Measurements from ENCODE around the gene RPTOR.

DNA sequence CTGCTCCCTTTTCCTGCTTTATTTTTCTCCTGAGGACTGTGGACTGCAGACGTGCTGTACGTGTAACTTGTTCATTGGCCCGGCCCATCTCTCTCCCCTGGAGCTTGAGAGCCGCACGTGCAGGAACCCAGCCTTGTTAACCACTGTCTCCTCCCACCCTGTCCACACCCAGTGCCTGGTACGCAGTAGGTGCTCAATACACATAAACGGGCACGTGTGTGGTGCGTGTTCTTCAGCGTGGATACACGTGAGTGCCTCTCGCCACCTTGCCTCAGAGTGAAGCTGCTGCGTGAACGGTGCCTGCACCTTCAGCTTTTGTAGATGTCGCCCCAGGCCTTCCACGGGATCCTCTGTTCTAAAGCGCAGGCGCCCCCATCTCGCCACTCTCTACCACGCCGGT, 350.7 kb downstream of the RPTOR start:
- no peak for TF ChIP-seq ZNF473 (tag by site-specific recombination; IDR thresholded peaks at IDR 0.05)
- TF ChIP-seq, protein P1, sequence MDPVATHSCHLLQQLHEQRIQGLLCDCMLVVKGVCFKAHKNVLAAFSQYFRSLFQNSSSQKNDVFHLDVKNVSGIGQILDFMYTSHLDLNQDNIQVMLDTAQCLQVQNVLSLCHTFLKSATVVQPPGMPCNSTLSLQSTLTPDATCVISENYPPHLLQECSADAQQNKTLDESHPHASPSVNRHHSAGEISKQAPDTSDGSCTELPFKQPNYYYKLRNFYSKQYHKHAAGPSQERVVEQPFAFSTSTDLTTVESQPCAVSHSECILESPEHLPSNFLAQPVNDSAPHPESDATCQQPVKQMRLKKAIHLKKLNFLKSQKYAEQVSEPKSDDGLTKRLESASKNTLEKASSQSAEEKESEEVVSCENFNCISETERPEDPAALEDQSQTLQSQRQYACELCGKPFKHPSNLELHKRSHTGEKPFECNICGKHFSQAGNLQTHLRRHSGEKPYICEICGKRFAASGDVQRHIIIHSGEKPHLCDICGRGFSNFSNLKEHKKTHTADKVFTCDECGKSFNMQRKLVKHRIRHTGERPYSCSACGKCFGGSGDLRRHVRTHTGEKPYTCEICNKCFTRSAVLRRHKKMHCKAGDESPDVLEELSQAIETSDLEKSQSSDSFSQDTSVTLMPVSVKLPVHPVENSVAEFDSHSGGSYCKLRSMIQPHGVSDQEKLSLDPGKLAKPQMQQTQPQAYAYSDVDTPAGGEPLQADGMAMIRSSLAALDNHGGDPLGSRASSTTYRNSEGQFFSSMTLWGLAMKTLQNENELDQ (tag by site-specific recombination; IDR thresholded peaks at IDR 0.05; ENCODE audit: low read depth): no peak
- no peak for TF ChIP-seq KLF9 (tag by site-specific recombination; IDR thresholded peaks at IDR 0.05; ENCODE audit: low read depth)
- TF ChIP-seq PRDM10 (tag by site-specific recombination; IDR thresholded peaks at IDR 0.05): no peak
- TF ChIP-seq, protein P2, sequence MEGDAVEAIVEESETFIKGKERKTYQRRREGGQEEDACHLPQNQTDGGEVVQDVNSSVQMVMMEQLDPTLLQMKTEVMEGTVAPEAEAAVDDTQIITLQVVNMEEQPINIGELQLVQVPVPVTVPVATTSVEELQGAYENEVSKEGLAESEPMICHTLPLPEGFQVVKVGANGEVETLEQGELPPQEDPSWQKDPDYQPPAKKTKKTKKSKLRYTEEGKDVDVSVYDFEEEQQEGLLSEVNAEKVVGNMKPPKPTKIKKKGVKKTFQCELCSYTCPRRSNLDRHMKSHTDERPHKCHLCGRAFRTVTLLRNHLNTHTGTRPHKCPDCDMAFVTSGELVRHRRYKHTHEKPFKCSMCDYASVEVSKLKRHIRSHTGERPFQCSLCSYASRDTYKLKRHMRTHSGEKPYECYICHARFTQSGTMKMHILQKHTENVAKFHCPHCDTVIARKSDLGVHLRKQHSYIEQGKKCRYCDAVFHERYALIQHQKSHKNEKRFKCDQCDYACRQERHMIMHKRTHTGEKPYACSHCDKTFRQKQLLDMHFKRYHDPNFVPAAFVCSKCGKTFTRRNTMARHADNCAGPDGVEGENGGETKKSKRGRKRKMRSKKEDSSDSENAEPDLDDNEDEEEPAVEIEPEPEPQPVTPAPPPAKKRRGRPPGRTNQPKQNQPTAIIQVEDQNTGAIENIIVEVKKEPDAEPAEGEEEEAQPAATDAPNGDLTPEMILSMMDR (tag by site-specific recombination; IDR thresholded peaks at IDR 0.05): no peak
